Thyroid gland (tissue), 4 donors: ENCODE results near the gene BBS5. TPM values are rescaled to one million over a fixed set of nuclear protein-coding genes. Genes with fewer than 3 reads are reported as not detected.
A peak's percentile ranks its signal among the peaks of the same experiment; 100 is the strongest.
"Not testable (repeated sequence)": the region's sequence is repeated elsewhere in the genome, so short reads cannot be mapped to it uniquely, and the experiment has no call there.

ENCODE experiments used
- DNase-seq, 2 donors: peaks; one replicate each; pipeline ENCODE4 v3.0.0-alpha.2; 2019
- H3K27ac ChIP-seq, 3 donors: fragments of 200-600 bp; sonication (generic); 1 replicate in 2 of 3; 2 replicates in 1 of 3; pipeline ENCODE4 v1.5.1; 2016 to 2019; ENCODE audit warnings: mild to moderate bottlenecking in 1 of 3, moderate library complexity in 1 of 3
- H3K27me3 ChIP-seq: fragments of 200-600 bp; sonication (generic); one replicate; pipeline ENCODE4 v1.5.1; 2019
- H3K36me3 ChIP-seq, 2 donors: fragments of 200-600 bp; sonication (generic); one replicate each; pipeline ENCODE4 v1.5.1; 2016 to 2019
- H3K4me1 ChIP-seq, 2 donors: fragments of 200-600 bp; sonication (generic); one replicate each; pipeline ENCODE4 v1.5.1; 2017 to 2019
- H3K4me3 ChIP-seq, 3 donors: fragments of 200-600 bp; sonication (generic); replicated peaks in 1 of 3; 1 replicate in 2 of 3; 2 replicates in 1 of 3; pipeline ENCODE4 v1.5.1; 2016; ENCODE audit warnings: mild to moderate bottlenecking in 1 of 3
- H3K9me3 ChIP-seq: fragments of 200-600 bp; sonication (generic); one replicate; pipeline ENCODE4 v1.5.1; 2017
- POLR2A ChIP-seq, 2 donors: fragments of 450-650 bp; IDR thresholded peaks; one replicate each; pipeline ENCODE4 v1.6.1; 2017; ENCODE audit warnings: antibody characterized with exemption in 2 of 2, mild to moderate bottlenecking in 2 of 2, moderate library complexity in 1 of 2
- WGBS, 2 donors: methylation state at CpG; one replicate each; pipeline ENCODE4 v1.1.5; 2017; 5-methylcytosine and 5-hydroxymethylcytosine counted together
- intact Hi-C: fragments of 100-400 bp; cut with DNase I; formaldehyde crosslinking; loops from one replicate; pipeline ENCODE4 v1.15.1; 2023
- total RNA-seq, 4 donors: library from RNA; depleted of rRNA; stranded (reverse); fragments of >200 nt; gene quantifications; one replicate each; pipeline ENCODE4 v1.2.3, GENCODE V29; 2016
- TF ChIP-seq, protein P1 (sequence below), 6 experiments: fragments of 200-600 bp in 3 of 6; fragments of 450-650 bp in 3 of 6; sonication (generic) in 3 of 6; IDR thresholded peaks; one replicate each; pipeline ENCODE4 v1.5.1; 2016 to 2019; ENCODE audit warnings: antibody characterized with exemption in 6 of 6, mild to moderate bottlenecking in 2 of 6, inconsistent platforms in 1 of 6, moderate library complexity in 1 of 6

Gene BBS5
- total RNA-seq, 4 donors from 2014 or later: 10.5 to 20.7 (median 17.5) TPM

DNA sequence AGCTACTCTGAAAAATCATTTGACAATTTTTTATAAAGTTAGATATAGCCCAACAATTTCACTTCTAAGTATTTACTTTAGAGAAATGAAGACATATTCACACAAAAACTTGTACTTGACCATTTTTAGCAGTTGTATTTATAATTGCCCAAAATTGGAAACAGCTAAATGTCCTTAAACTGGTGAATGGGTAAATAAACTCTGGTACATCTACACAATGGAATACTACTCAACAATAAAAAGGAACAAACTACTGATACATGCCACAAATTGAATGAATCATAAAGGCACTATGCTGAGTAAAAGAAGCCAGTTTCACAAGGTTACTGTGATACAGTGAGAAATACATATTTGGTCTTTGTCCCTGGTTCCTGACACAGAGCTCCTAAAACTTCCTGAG is 32.8 kb upstream of the BBS5 start:
- intact Hi-C loops: no loop called here
- H3K36me3 ChIP-seq: no peaks in the 10 kb centered on the region
- H3K27me3 ChIP-seq: no peaks in the 10 kb centered on the region
- TF ChIP-seq, protein P1, sequence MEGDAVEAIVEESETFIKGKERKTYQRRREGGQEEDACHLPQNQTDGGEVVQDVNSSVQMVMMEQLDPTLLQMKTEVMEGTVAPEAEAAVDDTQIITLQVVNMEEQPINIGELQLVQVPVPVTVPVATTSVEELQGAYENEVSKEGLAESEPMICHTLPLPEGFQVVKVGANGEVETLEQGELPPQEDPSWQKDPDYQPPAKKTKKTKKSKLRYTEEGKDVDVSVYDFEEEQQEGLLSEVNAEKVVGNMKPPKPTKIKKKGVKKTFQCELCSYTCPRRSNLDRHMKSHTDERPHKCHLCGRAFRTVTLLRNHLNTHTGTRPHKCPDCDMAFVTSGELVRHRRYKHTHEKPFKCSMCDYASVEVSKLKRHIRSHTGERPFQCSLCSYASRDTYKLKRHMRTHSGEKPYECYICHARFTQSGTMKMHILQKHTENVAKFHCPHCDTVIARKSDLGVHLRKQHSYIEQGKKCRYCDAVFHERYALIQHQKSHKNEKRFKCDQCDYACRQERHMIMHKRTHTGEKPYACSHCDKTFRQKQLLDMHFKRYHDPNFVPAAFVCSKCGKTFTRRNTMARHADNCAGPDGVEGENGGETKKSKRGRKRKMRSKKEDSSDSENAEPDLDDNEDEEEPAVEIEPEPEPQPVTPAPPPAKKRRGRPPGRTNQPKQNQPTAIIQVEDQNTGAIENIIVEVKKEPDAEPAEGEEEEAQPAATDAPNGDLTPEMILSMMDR (IDR thresholded peaks at IDR 0.05): no peak
- no peak for TF ChIP-seq POLR2A (IDR thresholded peaks at IDR 0.05)
- DNase-seq: no peak
- H3K9me3 ChIP-seq: no peaks in the 10 kb centered on the region
- H3K4me3 ChIP-seq: no peak overlapping the region
- H3K27ac ChIP-seq: no peak overlapping the region
- H3K4me1 ChIP-seq: no peaks in the 10 kb centered on the region

DNA sequence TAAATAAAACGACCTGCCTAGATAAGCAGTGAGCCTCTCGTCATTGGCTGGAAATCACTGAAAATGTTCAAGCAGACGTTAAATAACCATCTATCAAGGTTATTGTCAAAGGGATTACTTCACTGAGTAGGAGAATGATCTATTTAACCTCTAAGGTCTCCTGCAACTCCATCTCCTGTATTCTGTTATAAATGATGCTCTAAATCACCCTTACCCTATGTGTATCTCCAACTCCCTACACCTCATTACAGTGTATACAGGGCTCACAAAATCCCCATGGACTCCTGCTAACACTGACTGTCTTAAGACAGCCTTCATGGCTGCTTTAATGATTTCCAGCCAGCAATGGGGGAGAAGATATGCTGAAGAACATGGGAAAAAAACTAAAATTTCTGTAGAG is 31.0 kb upstream of the BBS5 start:
- WGBS, 2 donors: 56 to 64% methylated on average over 3 of the region's 3 CpGs
- H3K4me3 ChIP-seq: no peak overlapping the region

DNA sequence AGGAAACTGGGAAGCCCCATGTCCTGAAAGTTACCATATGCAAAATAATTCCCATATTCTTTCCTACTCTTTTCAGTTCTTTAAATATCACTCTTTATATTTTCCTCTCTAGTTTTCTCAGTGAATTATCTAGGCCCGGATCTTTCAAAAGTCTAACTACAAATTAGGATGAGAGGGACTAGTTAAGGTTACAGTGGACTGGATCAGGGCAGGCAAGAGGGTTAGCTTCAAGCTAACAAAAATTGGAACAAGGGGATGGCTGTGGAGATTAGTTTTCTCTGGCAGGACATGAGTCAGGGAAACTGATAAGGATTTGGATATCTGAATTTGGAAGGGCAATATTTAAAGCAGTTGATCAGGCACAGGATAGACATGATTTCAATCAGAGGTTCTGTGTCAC is 30.4 kb upstream of the BBS5 start:
- H3K9me3 ChIP-seq: no peaks in the 10 kb centered on the region
- no peak for TF ChIP-seq POLR2A (IDR thresholded peaks at IDR 0.05)
- TF ChIP-seq, protein P1 (IDR thresholded peaks at IDR 0.05): no peak
- no peaks in the 10 kb centered on the region for H3K27me3 ChIP-seq
- no peak for DNase-seq
- intact Hi-C loops: no loop called here
- H3K4me3 ChIP-seq: no peak overlapping the region
- no peaks in the 10 kb centered on the region for H3K36me3 ChIP-seq
- H3K27ac ChIP-seq: no peak overlapping the region
- WGBS, 2 donors: 96 to 100% methylated on average over 1 of the region's 1 CpG
- H3K4me1 ChIP-seq: no peaks in the 10 kb centered on the region

More for the DNA sequence above, 31.0 kb upstream of the BBS5 start:
- Histone ChIP-seq H3K9me3 (no peaks in the 10 kb centered on the region), H3K4me1 (no peaks in the 10 kb centered on the region), H3K27me3 (no peaks in the 10 kb centered on the region), H3K27ac (no peak overlapping the region), H3K36me3 (no peaks in the 10 kb centered on the region)
- intact Hi-C loops: no loop called here
- DNase-seq: no peak
- TF ChIP-seq, protein P1 (IDR thresholded peaks at IDR 0.05): no peak
- TF ChIP-seq POLR2A (IDR thresholded peaks at IDR 0.05): no peak

DNA sequence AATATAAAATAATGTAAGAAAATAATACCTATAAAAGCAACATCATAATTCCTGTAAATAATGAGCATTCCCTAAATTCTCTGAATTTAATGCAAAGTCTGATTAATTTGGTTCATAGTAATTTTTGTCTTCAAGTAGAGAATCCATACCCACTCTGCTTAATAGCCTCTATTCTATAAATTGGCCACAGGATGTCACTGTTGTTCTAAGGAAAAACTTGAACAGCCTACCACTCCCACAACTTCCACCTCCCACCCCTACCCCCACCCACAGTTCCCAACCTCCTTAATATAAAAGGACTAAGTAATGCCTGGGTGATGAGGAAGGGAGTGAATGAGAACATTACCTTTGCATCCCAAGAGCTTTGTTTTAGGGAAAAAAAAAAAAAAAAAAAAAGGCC is 27.2 kb upstream of the BBS5 start:
- H3K27me3 ChIP-seq: no peaks in the 10 kb centered on the region
- intact Hi-C loops: no loop called here
- no peak for DNase-seq

DNA sequence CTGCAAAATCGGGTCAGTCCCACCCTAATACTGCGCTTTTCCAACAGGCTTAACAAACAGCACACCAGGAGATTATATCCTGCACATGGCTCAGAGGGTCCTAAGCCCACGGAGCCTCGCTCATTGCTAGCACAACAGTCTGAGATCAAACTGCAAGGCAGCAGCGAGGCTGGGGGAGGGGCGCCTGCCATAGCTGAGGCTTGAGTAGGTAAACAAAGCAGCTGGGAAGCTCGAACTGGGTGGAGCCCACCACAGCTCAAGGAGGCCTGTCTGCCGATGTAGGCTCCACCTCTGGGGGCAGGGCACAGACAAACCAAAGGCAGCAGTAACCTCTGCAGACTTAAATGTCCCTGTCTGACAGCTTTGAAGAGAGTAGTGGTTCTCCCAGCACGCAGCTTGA is 26.2 kb upstream of the BBS5 start:
- H3K9me3 ChIP-seq, H3K27me3 ChIP-seq, H3K27ac ChIP-seq, intact Hi-C loops, H3K4me3 ChIP-seq, DNase-seq, H3K4me1 ChIP-seq, H3K36me3 ChIP-seq: not testable (repeated sequence)
- WGBS, 2 donors: 84 to 91% methylated on average over 9 of the region's 9 CpGs

More for the DNA sequence above, 27.2 kb upstream of the BBS5 start:
- Histone ChIP-seq H3K9me3 (no peaks in the 10 kb centered on the region), H3K4me3 (no peak overlapping the region), H3K36me3 (no peaks in the 10 kb centered on the region), H3K4me1 (no peaks in the 10 kb centered on the region), H3K27ac (no peak overlapping the region)
- TF ChIP-seq, protein P1 (IDR thresholded peaks at IDR 0.05): peak in 3 of 6 experiments; percentile 37 to 45 (median 40)
- no peak for TF ChIP-seq POLR2A (IDR thresholded peaks at IDR 0.05)

DNA sequence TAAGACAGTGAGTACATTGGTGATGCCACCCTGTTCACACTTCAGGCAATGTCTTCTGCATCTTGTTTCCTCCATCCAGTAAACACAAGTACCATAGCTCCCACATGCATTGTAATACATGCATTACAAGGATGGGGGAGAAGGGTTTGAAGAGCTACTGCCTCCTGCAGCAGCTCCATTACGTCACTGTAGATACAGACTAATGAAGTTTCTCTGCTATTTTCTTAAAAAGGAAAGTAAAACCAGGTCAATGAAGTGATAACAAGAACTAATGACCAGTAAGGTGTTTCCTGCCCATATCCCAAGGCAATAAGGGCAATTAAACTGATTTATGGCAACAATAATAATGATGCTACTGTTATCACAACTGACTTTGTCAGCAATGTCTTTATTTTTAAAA is 18.2 kb upstream of the BBS5 start:
- Histone ChIP-seq H3K36me3 (no peaks in the 10 kb centered on the region), H3K27me3 (no peaks in the 10 kb centered on the region), H3K4me1 (peaks cover 0 to 4% of the 10 kb centered on the region in 2 donors), H3K9me3 (no peaks in the 10 kb centered on the region), H3K27ac (no peak overlapping the region), H3K4me3 (no peak overlapping the region)
- DNase-seq: no peak
- intact Hi-C loops: no loop called here
- no peak for TF ChIP-seq POLR2A (IDR thresholded peaks at IDR 0.05)
- TF ChIP-seq, protein P1 (IDR thresholded peaks at IDR 0.05): no peak
- 84 to 86% methylated on average over 1 of the region's 1 CpG for WGBS, 2 donors
